Brain microvascular endothelial cell (primary cell): ENCODE results near the gene KLF16.

Experiments used
- DNase-seq: peaks from one replicate; pipeline ENCODE4 v3.0.0-alpha.2; 2020
- H3K27ac ChIP-seq: fragments of 250-450 bp; sonication (Bioruptor Pico); 2 replicates; pipeline ENCODE4 v1.5.1; 2020; ENCODE audit warnings: mild to moderate bottlenecking, moderate library complexity
- H3K27me3 ChIP-seq: fragments of 250-450 bp; sonication (Bioruptor Pico); replicated peaks from 2 replicates; pipeline ENCODE4 v1.5.1; 2020; ENCODE audit warnings: mild to moderate bottlenecking
- H3K36me3 ChIP-seq: fragments of 250-450 bp; sonication (Bioruptor Pico); replicated peaks from 2 replicates; pipeline ENCODE4 v1.5.1; 2020; ENCODE audit warnings: mild to moderate bottlenecking
- H3K4me3 ChIP-seq: 2 replicates; pipeline ENCODE4 v1.5.1; 2011; ENCODE audit warnings: low read depth, mild to moderate bottlenecking, control low read depth, low read length, moderate library complexity
- CTCF ChIP-seq: IDR thresholded peaks from 2 replicates; pipeline ENCODE4 v1.5.1; 2011; ENCODE audit warnings: low read depth, mild to moderate bottlenecking, moderate library complexity, low read length, control low read depth, inconsistent platforms; ENCODE audit errors: missing control alignments
- in situ Hi-C: cut with HindIII; loops from 2 replicates; pipeline ENCODE4 v1.10.0; 2017; ENCODE audit warnings: low sequenced_read_pairs, low pct_ligation_motif_present

Gene KLF16

GRCh38 chr19:1866693-1867348 is 3.4 kb upstream of the KLF16 start:
- in situ Hi-C loops = no loop called here
- no peak for TF ChIP-seq CTCF
- H3K36me3 ChIP-seq = peaks cover 2% of the 10 kb centered on the region
- DNase-seq = no peak
- no peak overlapping the region for H3K27ac ChIP-seq
- no peaks in the 10 kb centered on the region for H3K27me3 ChIP-seq
- H3K4me3 ChIP-seq = no peak overlapping the region

DNA sequence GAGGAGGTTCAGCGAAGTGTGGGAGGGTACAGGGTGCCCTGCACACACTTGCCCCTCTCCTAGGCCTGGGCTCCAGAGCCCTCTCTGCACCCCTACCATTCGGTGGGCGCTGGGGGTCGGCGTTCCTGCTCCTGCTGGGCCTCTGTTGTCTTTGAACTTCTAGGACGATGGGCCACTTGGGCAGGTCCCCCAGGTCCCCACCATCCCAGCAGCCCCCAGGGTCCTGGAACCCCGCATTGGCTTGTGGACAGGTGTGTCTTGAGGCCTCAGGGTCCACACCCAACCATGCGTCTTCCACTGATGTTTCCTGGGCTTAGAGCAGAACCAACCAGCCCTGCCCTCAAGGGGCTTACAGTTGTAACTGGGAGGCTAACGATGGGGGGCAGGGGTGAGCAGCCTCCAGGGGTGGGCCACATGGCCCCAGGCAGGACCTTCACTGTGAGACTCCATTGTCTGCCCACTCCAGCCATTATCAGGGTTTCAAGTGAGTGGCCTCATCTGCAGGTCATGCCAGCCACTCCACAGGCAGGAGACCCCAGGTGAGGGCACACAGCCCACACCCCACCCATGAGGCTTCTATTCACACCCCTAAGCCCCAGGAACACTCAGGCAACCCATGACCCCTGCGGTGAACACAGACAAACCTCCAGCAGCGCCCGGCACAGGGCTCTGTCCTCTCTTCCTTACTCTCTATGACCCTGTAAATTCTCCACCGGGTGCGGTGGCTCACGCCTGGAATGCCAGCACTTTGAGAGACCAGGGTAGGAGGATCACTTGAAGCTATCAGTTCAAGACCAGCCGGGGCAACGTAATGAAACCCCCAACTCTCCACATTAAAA is 2.0 kb upstream of the KLF16 start:
- Histone ChIP-seq H3K36me3 (no peaks in the 10 kb centered on the region), H3K27me3 (no peaks in the 10 kb centered on the region), H3K27ac (no peak overlapping the region), H3K4me3 (peak overlapping the region; percentile 70)
- no peak for TF ChIP-seq CTCF
- DNase-seq = no peak
- in situ Hi-C loops = no loop called here

DNA sequence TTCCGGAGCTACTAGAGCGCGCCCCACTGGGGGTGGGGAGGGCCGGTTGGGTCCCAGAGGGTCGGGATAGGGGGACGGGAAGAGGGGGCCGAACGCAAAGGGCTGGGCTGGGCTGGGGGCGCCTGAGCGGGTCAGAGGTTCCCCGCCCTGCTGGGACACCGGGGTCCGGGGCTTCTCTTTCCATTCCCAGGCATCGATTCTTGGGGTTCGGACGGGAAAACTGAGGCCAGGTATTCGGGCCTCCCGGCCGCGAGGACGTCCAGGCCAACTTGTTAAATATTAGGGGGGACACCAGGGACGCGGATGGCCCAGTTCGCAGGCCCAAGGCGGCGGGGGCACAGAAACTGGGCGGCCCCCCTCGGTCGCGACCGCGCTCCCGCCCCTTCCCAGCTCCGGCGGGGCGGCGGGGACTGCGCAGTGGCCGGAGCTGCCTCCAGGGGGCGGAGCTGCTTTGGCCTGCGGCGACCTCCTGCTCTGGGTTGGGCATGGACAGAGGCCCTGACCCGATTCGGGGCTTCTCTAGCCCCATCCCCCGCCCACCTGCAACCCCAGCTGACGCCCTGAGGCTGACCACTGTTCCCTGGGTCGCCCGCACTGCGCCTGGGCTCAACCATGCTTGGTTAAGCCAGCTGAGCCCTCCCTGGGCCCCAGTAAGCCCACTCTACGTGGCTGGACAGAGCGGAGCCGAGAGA is 1.2 kb upstream of the KLF16 start:
- DNase-seq = no peak
- peak; percentile 71 for TF ChIP-seq CTCF
- H3K36me3 ChIP-seq = no peaks in the 10 kb centered on the region
- H3K4me3 ChIP-seq = peak overlapping the region; percentile 70
- in situ Hi-C loops = no loop called here
- no peaks in the 10 kb centered on the region for H3K27me3 ChIP-seq
- peak overlapping the region; percentile 85 for H3K27ac ChIP-seq

DNA sequence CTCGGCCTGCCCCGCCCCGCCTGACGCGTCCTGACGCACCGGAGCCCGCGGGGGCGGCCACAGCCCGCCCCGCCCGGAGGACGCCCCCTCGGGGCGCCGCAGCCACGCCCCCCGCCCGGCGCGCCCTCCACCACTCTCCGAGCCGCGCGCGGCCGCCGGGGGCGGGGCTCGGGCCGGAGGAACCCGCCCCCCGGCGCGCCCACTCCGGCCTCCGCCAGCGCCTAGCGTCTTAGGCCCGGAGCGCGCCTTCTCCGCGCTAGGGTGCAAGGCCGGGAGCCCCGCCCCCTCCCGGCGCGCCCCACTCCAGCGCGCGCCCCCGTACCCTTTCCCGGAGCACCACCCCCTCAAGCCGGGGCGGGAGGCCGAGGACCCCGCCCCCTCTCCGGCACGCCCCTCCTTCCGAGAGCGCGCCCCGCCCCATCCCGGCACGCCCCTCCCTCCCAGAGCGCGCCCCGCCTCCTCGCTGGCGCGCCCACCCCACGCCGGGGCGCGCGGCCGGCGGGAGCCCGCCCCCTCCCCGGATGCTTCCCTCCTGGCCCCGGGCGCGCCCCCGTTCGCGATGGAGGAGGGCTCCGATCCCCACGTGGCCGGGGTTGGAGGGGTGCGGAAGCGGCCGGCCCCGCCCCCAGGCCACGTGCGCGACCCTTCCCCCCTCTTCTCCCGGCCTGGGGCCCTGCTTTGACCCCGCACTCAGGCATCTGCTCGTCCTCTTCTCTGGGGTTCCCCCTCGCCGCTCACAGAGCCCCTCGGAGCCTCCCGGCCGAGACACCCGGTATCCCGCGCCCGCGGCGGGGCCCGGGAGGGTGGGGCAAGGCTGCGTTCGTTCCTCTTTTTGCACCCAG is 480 bp upstream of the KLF16 start:
- Histone ChIP-seq H3K27me3 (no peaks in the 10 kb centered on the region), H3K27ac (peak overlapping the region; percentile 85), H3K4me3 (peak overlapping the region; percentile 70), H3K36me3 (no peaks in the 10 kb centered on the region)
- TF ChIP-seq CTCF = no peak
- peak; percentile 74 for DNase-seq
- in situ Hi-C loops = no loop called here
